Hippocampal formation (tissue), 2 donors: Measurements from ENCODE around the gene TMEM205.
"Not testable (repeated sequence)": the region's sequence is repeated elsewhere in the genome, so short reads cannot be mapped to it uniquely, and the experiment has no call there.

Source experiments
- DNase-seq, 2 donors: peaks; one replicate each; lab custom pipeline; 2025; lab: John Stamatoyannopoulos, UW

Gene TMEM205

GRCh38 chr19:11346104-11346940 lies at the start of gene TMEM205, which contains the start of gene CCDC159:
TMEM205 (minus strand) TSS chr19:11346268; CDS start chr19:11345619, 649 bp downstream.
CCDC159 (plus strand) TSS chr19:11346519; CDS start chr19:11346607, 88 bp downstream.
- DNase-seq: peak; percentile 98 to 99

- no peak for DNase-seq
Measured at GRCh38 chr19:11390933-11391680, 45.0 kb upstream of the TMEM205 start.

- DNase-seq: no peak
Measured at GRCh38 chr19:11390359-11390758, 44.3 kb upstream of the TMEM205 start.

GRCh38 chr19:11387162-11388034 lies 41.3 kb upstream of the TMEM205 start:
- no peak for DNase-seq

- DNase-seq: no peak
Measured at GRCh38 chr19:11384778-11385129, 38.7 kb upstream of the TMEM205 start.

- no peak for DNase-seq
Measured at GRCh38 chr19:11383706-11384048, 37.6 kb upstream of the TMEM205 start.

- no peak for DNase-seq
Measured at GRCh38 chr19:11382898-11383705, 37.0 kb upstream of the TMEM205 start.

- DNase-seq: peak; percentile 87 to 95
Measured at GRCh38 chr19:11380653-11381537, 34.8 kb upstream of the TMEM205 start.

- no peak for DNase-seq
Measured at GRCh38 chr19:11379857-11380350, 33.8 kb upstream of the TMEM205 start.

GRCh38 chr19:11379269-11379845 lies 33.3 kb upstream of the TMEM205 start:
- not testable (repeated sequence) for DNase-seq

- peak in 1 of 2 donors; percentile 36 for DNase-seq
Measured at GRCh38 chr19:11378319-11379189, 32.5 kb upstream of the TMEM205 start.

- DNase-seq: no peak
Measured at GRCh38 chr19:11377756-11378155, 31.7 kb upstream of the TMEM205 start.

GRCh38 chr19:11377237-11377636 lies 31.2 kb upstream of the TMEM205 start:
- DNase-seq: peak in 1 of 2 donors; percentile 36

GRCh38 chr19:11375143-11375948 lies 29.3 kb upstream of the TMEM205 start:
- DNase-seq: peak in 1 of 2 donors; percentile 65

GRCh38 chr19:11374433-11375142 lies 28.5 kb upstream of the TMEM205 start, which contains the start of gene SWSAP1:
SWSAP1 (plus strand) TSS chr19:11374666; CDS start chr19:11374681, 15 bp downstream.
- peak; percentile 99 to 100 for DNase-seq

GRCh38 chr19:11373885-11374432 lies 27.9 kb upstream of the TMEM205 start:
- DNase-seq: no peak
